ENCODE measurements around the gene CHST8.

- TF ChIP-seq CTCF (IDR thresholded peaks at IDR 0.05) (no peak), POLR2A (IDR thresholded peaks at IDR 0.05; ENCODE audit: low read depth) (no peak), POLR2AphosphoS5 (IDR thresholded peaks at IDR 0.05) (no peak)
Observed at GRCh38 chr19:33669376-33669775, 47.6 kb downstream of the CHST8 start.
